Measurements from ENCODE around the gene RRP36. TPM values are rescaled to one million over a fixed set of nuclear protein-coding genes. Genes with fewer than 3 reads are reported as not detected.

The RRP36 gene
- total RNA-seq, 4 donors from 2014 or later = 41.5 to 68.5 (median 56.7) TPM

DNA sequence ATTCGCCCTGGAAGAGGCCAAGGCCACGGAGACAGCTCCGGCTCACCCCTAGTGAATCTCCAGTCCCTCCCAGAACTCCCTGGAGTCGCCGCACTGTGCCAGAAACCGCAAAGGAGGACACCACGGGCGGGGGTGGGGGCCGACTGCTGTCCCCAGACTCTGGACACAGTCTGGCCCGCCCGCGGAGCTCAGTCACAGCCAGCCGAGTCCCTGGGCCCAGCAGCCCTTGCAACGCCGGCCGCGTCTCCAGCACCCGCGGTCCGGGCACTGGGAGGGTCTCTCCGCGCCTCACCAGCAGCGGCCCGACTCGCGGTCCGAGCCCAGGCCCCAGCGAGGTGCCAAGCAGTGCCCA, 43.0 kb upstream of the RRP36 start:
- Histone ChIP-seq H3K36me3 (no peaks in the 10 kb centered on the region), H3K27me3 (no peaks in the 10 kb centered on the region), H3K27ac (peak overlapping the region; percentile 71 to 79 (median 74)), H3K4me1 (peaks cover 13 to 21% of the 10 kb centered on the region in 2 donors), H3K4me3 (replicated peaks in 1 of 3) (peak overlapping the region; percentile 7 to 94 (median 83)), H3K9me3 (no peaks in the 10 kb centered on the region)
- DNase-seq = peak; percentile 29 to 32
- WGBS, 2 donors = 0% methylated on average over 3 to 15 of the region's 28 CpGs
- TF ChIP-seq, protein P1, sequence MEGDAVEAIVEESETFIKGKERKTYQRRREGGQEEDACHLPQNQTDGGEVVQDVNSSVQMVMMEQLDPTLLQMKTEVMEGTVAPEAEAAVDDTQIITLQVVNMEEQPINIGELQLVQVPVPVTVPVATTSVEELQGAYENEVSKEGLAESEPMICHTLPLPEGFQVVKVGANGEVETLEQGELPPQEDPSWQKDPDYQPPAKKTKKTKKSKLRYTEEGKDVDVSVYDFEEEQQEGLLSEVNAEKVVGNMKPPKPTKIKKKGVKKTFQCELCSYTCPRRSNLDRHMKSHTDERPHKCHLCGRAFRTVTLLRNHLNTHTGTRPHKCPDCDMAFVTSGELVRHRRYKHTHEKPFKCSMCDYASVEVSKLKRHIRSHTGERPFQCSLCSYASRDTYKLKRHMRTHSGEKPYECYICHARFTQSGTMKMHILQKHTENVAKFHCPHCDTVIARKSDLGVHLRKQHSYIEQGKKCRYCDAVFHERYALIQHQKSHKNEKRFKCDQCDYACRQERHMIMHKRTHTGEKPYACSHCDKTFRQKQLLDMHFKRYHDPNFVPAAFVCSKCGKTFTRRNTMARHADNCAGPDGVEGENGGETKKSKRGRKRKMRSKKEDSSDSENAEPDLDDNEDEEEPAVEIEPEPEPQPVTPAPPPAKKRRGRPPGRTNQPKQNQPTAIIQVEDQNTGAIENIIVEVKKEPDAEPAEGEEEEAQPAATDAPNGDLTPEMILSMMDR (IDR thresholded peaks at IDR 0.05) = no peak
- TF ChIP-seq POLR2A (IDR thresholded peaks at IDR 0.05) = no peak
- intact Hi-C loops (cut with DNase I) = loop anchor here (5.0 kb wide), 1 partner anchor 39 kb away; no protein-coding TSS in a partner anchor

DNA sequence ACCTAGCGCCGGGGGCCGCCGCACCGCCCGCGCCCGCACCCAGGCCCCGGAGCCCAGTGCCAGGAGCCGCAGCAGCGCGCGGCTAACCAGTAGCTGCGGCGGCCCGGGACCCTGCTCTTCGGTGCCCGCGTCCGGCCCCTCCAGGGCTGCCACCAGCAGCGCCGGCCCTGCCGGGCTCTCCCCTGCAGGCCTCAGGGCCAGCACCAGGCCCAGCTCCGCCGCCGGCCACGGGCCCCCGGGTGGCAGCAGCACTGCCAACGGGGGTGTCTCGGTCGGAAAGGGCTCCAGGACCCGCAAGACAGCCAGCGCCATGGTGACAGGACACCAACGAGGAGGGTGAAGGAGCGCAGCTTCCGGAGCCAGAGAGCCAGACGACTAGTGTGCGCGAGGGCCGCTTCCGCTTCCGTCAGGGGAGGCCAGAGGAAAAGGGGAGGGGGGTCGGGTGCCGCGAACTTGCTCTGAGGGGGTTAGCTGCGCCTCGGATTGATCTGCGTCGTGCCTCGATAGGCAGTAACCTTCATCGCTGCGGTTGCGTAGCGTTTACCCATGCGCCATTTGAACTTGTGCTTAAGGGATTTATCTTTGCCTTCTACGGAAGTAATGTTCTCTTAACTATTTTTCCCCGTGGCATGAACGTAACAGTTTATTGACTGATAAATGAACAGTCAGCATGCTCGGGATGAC, 42.4 kb upstream of the RRP36 start, which contains the start of gene PEX6:
TSS of gene PEX6 (minus strand) at position 343 of the 684 bp plus-strand sequence. CDS start at position 312, 31 bp downstream.
- H3K36me3 ChIP-seq = no peaks in the 10 kb centered on the region
- no peaks in the 10 kb centered on the region for H3K27me3 ChIP-seq
- peak; percentile 83 to 95 for DNase-seq
- TF ChIP-seq POLR2A (IDR thresholded peaks at IDR 0.05) = peak; percentile 37 to 77
- TF ChIP-seq, protein P1 (IDR thresholded peaks at IDR 0.05) = no peak
- peaks cover 18 to 26% of the 10 kb centered on the region in 2 donors for H3K4me1 ChIP-seq
- peak within 1 kb of the TSS; percentile 7 to 94 (median 83) for H3K4me3 ChIP-seq (replicated peaks in 1 of 3)
- H3K9me3 ChIP-seq = no peaks in the 10 kb centered on the region
- intact Hi-C loops (cut with DNase I) = loop anchor here (5.0 kb wide), 1 partner anchor 38 kb away; no protein-coding TSS in a partner anchor
- H3K27ac ChIP-seq = peak within 1 kb of the TSS; percentile 71 to 79 (median 74)
- WGBS, 2 donors = 0% methylated on average over 21 to 22 of the region's 59 CpGs

DNA sequence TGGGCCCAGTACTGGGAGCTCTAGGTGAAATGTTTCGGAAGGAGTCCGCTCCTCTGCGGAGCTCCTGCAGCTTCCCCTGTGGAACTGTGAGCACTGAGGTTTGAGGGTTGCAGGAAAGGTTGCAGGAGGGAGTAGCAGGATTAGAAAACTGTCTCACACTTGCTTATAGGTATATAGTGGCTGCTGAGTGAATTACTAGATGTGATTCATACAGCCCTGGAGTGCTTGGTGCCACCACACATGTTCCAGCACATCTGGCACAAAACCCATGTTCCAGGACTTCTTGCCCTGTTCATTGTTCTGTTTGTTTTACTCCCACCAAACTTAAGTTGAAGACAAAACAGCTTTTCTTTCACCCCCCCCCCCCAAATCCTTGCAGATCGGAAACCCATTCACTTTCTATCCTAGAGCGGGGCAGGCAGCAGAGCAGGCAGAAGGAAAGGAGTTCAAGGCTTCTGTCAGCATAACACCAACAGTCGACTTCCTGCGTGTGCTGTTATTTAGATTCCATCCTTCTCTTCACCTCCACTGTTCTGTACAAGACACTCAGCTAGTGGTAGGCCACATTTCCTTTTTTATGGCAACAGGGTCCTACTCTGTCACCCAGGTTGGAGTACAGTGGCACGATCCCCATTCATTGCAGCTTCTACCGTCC, 41.8 kb upstream of the RRP36 start:
- TF ChIP-seq, protein P1 (IDR thresholded peaks at IDR 0.05) = no peak
- no peak for TF ChIP-seq POLR2A (IDR thresholded peaks at IDR 0.05)
- Histone ChIP-seq H3K9me3 (no peaks in the 10 kb centered on the region), H3K4me3 (replicated peaks in 1 of 3) (peak overlapping the region; percentile 7 to 94 (median 83)), H3K36me3 (no peaks in the 10 kb centered on the region), H3K27ac (peak overlapping the region; percentile 71 to 79 (median 74)), H3K27me3 (no peaks in the 10 kb centered on the region), H3K4me1 (peaks cover 18 to 26% of the 10 kb centered on the region in 2 donors)
- no peak for DNase-seq
- intact Hi-C loops (cut with DNase I) = loop anchor here (5.0 kb wide), 1 partner anchor 38 kb away; no protein-coding TSS in a partner anchor
- WGBS, 2 donors = 46 to 49% methylated on average over 9 of the region's 9 CpGs

DNA sequence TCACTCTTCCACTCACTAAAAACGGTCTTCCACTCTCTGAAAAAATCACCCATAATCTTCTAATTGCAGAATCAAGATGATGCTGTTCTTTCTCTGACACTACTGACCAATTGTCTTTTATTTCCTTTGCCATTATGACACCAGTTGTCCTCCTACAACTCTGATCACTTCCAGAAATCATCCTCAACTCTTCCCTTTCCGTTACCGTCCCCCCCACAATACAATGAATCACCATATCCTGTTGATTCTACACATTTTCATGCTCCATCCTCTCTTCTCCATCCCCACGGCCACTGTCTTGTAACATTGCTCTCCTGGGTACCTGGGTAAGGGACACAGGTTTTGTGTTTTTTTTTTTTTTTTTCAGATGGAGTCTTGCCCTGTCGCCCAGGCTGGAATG, 39.6 kb upstream of the RRP36 start:
- intact Hi-C loops (cut with DNase I) = no loop called here
- H3K27ac ChIP-seq = no peak overlapping the region
- peaks cover 29 to 44% of the 10 kb centered on the region in 2 donors for H3K4me1 ChIP-seq
- no peaks in the 10 kb centered on the region for H3K36me3 ChIP-seq
- DNase-seq = no peak
- H3K9me3 ChIP-seq = no peaks in the 10 kb centered on the region
- WGBS, 2 donors = 83 to 87% methylated on average over 5 of the region's 5 CpGs
- no peaks in the 10 kb centered on the region for H3K27me3 ChIP-seq
- no peak overlapping the region for H3K4me3 ChIP-seq (replicated peaks in 1 of 3)
- TF ChIP-seq POLR2A (IDR thresholded peaks at IDR 0.05) = no peak

- H3K4me1 ChIP-seq = peaks cover 27 to 41% of the 10 kb centered on the region in 2 donors
- H3K4me3 ChIP-seq (replicated peaks in 1 of 3) = peak within 1 kb of the TSS; percentile 53 to 75 (median 64)
- WGBS, 2 donors = 0 to 1% methylated on average over 26 to 37 of the region's 59 CpGs
- H3K36me3 ChIP-seq = peaks cover 0 to under 1% of the 10 kb centered on the region in 2 donors
- no peaks in the 10 kb centered on the region for H3K9me3 ChIP-seq
- intact Hi-C loops (cut with DNase I) = no loop called here
- peak within 1 kb of the TSS; percentile 62 to 84 (median 81) for H3K27ac ChIP-seq
- peak; percentile 99 for DNase-seq
- TF ChIP-seq, protein P1 (IDR thresholded peaks at IDR 0.05) = peak in 2 of 6 experiments; percentile 20 to 42
- peak; percentile 74 to 97 for TF ChIP-seq POLR2A (IDR thresholded peaks at IDR 0.05)
- H3K27me3 ChIP-seq = no peaks in the 10 kb centered on the region
Observed at GRCh38 chr6:42984001-42984923, 37.2 kb upstream of the RRP36 start, which contains the start of gene PPP2R5D. TSS of gene PPP2R5D (plus strand) at chr6:42984570. CDS start at chr6:42984678, 108 bp downstream.

All from thyroid gland (tissue), 4 donors.